Loucy (cell line): ENCODE data around the gene DLGAP4.

Experiments
- CTCF ChIP-seq: fragments of 200-600 bp; sonication (generic); conservative IDR thresholded peaks from 2 replicates; pipeline ENCODE4 v1.5.1; 2014; ENCODE audit warnings: mild to moderate bottlenecking, antibody characterized with exemption, low read length
- EZH2phosphoT487 ChIP-seq: fragments of 200-600 bp; IDR thresholded peaks from 2 replicates; pipeline ENCODE4 v1.6.1; 2018; ENCODE audit warnings: antibody characterized with exemption, mild to moderate bottlenecking, moderate library complexity, borderline replicate concordance

- TF ChIP-seq CTCF (no peak), EZH2phosphoT487 (no peak)
These were observed 6.0 kb downstream of the DLGAP4 start for GRCh38 chr20:36311854-36312723.
